RWPE2 (cell line): Measurements from ENCODE around the gene GATA1.
A peak's percentile ranks its signal among the peaks of the same experiment; 100 is the strongest.

ENCODE experiments used
- ATAC-seq: fragments of 200-7000 bp; cut with Tn5 transposase; 3 replicates; pipeline ENCODE4 v1.9.1; 2021; ENCODE audit warnings: low read depth
- DNase-seq: peaks from one replicate; pipeline ENCODE4 v3.0.0-alpha.2; 2020; ENCODE audit warnings: low spot score
- H3K27ac ChIP-seq: fragments of 450-650 bp; 2 replicates; pipeline ENCODE4 v1.5.1; 2017; ENCODE audit warnings: mild to moderate bottlenecking; ENCODE audit not compliant: poor library complexity, severe bottlenecking
- H3K27me3 ChIP-seq: fragments of 250-450 bp; sonication (Bioruptor Pico); 2 replicates; pipeline ENCODE4 v1.5.1; 2021; ENCODE audit warnings: mild to moderate bottlenecking, moderate library complexity; ENCODE audit not compliant: insufficient read depth, poor library complexity, severe bottlenecking
- H3K36me3 ChIP-seq: fragments of 250-450 bp; sonication (Bioruptor Pico); 2 replicates; pipeline ENCODE4 v1.5.1; 2020; ENCODE audit warnings: low read depth, mild to moderate bottlenecking, moderate library complexity
- H3K4me1 ChIP-seq: fragments of 250-450 bp; sonication (Bioruptor Pico); 2 replicates; pipeline ENCODE4 v1.5.1; 2021; ENCODE audit warnings: mild to moderate bottlenecking, moderate library complexity; ENCODE audit not compliant: insufficient read depth, poor library complexity, severe bottlenecking
- H3K4me3 ChIP-seq: fragments of 250-450 bp; sonication (Bioruptor Pico); 2 replicates; pipeline ENCODE4 v1.5.1; 2021; ENCODE audit warnings: mild to moderate bottlenecking, moderate library complexity; ENCODE audit not compliant: severe bottlenecking
- H3K9me3 ChIP-seq: fragments of 250-450 bp; sonication (Bioruptor Pico); 2 replicates; pipeline ENCODE4 v1.5.1; 2021; ENCODE audit warnings: mild to moderate bottlenecking, moderate library complexity; ENCODE audit not compliant: severe bottlenecking
- TF ChIP-seq, protein P1 (sequence below): fragments of 450-650 bp; IDR thresholded peaks from one replicate; pipeline ENCODE4 v1.5.1; 2017; ENCODE audit warnings: mild to moderate bottlenecking, moderate library complexity; ENCODE audit not compliant: poor library complexity, severe bottlenecking

GATA1 gene

DNA sequence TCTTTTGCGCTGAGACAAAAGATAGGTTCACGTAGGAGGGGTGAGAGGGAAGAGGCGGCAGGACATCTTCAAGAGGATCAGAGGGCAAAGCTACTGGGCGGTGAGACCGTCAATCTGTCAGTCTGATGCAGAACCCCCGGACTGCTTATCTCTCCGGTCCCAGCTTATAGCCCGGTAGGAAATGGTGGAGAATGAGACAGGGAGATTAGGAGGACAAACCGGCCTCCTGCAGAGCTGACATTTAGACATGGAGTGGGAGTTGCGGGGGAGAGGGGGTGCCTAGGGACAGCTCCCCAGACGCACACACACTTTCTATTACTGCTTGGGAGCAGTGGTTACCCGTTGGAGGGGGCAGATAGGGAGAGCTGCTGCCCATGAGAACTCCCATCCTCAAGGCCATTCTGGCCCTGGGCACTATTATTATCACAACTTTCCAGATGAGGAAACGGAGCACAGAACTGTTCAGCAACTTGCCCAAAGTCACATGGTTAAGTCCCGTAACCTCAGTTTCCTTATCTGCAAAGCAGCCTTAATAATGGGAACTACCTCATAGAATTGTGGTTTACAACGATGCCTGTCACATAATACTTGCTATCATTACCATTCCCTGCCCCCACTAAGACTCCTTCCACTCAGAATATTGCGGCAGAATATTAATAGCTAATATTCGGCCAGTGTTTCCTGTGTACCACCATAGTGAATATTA is 14.3 kb downstream of the GATA1 start:
- DNase-seq (no peak), ATAC-seq (no peak)

DNA sequence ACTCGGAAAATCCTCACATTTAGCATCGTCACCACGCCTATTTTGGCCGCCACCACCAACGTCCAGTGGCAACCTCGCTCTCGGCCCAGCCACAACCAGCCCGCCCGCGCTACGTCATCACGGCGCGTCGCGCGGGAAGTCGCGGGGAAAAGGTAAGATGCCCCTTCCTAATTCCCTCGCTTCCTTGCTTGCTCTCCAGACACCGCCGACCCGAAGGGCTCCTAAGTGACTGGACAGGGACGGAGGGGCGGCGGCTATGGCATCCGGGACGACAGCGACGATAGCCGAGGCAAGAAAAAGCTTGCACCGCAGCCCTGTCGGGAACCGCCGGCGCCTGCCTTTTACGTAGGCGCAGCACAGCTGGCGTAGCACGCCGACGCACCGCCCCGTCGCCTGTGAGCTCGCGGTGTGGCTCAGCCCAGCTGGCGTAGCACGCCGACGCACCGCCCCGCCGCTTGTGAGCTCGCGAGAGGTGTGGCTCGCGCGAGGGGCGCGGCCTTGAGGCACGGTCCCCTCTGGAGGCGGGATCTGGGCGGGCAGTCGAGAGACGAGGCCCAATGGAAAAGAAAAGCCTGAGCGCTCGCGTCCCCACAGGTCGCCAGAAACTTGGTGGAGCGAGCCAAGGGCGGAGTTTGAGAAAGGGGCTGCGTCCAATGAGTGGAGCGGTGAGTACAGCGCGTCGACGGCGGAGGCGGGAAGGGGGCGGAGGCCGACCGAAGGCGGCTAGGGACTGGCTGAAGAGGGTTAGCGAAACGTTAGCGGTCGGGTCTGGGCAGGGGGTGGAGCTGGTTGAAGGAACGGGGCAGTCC is 15.1 kb downstream of the GATA1 start, which contains the start of gene HDAC6:
TSS of gene HDAC6 (plus strand) at position 788 of the 809 bp plus-strand sequence. CDS start 626 bp downstream, outside the sequence.
- H3K4me3 ChIP-seq = peak within 1 kb of the TSS; percentile 70
- H3K36me3 ChIP-seq = peaks cover 7% of the 10 kb centered on the region
- no peaks in the 10 kb centered on the region for H3K9me3 ChIP-seq
- TF ChIP-seq, protein P1, sequence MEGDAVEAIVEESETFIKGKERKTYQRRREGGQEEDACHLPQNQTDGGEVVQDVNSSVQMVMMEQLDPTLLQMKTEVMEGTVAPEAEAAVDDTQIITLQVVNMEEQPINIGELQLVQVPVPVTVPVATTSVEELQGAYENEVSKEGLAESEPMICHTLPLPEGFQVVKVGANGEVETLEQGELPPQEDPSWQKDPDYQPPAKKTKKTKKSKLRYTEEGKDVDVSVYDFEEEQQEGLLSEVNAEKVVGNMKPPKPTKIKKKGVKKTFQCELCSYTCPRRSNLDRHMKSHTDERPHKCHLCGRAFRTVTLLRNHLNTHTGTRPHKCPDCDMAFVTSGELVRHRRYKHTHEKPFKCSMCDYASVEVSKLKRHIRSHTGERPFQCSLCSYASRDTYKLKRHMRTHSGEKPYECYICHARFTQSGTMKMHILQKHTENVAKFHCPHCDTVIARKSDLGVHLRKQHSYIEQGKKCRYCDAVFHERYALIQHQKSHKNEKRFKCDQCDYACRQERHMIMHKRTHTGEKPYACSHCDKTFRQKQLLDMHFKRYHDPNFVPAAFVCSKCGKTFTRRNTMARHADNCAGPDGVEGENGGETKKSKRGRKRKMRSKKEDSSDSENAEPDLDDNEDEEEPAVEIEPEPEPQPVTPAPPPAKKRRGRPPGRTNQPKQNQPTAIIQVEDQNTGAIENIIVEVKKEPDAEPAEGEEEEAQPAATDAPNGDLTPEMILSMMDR = no peak
- no peaks in the 10 kb centered on the region for H3K27me3 ChIP-seq
- H3K27ac ChIP-seq = peak within 1 kb of the TSS; percentile 69
- no peaks in the 10 kb centered on the region for H3K4me1 ChIP-seq
- peak; percentile 95 for DNase-seq
- peak; percentile 93 for ATAC-seq

More for the DNA sequence above, 14.3 kb downstream of the GATA1 start:
- H3K4me3 ChIP-seq = peak overlapping the region; percentile 70
- TF ChIP-seq, protein P1 = no peak
- H3K27me3 ChIP-seq = no peaks in the 10 kb centered on the region
- peaks cover 7% of the 10 kb centered on the region for H3K36me3 ChIP-seq
- H3K9me3 ChIP-seq = no peaks in the 10 kb centered on the region
- H3K4me1 ChIP-seq = no peaks in the 10 kb centered on the region
- H3K27ac ChIP-seq = peak overlapping the region; percentile 69

DNA sequence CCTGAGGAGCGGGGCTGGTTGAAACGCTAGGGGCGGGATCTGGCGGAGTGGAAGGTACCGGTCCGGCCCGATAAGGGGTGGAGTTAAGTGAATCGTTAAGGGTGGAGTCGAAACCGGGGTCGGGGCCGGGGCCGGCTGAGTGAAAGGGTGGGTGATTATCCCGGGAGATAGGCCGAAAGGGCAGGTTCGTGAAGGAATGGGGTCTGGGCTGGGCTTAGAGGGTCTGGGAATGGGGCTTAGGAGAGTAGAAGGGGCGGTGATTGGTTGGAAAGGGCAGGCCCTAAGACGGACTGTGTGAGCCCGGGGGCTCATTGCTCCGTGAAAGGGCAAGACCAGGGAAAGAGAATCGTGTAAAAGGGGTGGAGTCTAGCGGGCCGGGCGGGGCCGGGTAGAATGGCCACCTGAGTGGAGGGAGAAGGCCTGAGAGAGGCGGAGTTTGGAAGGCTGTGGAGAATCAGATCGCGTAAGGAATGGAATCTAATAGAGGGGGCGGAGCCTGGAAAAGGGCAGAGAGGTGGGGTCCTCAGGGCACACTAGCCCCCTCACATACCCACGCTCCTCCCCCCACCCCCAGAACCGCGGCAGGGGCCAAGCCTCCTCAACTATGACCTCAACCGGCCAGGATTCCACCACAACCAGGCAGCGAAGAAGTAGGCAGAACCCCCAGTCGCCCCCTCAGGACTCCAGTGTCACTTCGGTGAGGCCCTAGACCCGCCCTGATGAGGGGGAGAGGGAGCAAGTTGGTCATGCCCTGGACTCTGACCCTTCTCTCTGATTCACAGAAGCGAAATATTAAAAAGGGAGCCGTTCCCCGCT is 15.9 kb downstream of the GATA1 start:
- TF ChIP-seq, protein P1 = no peak
- DNase-seq = peak; percentile 79
- peak overlapping the region; percentile 69 for H3K27ac ChIP-seq

DNA sequence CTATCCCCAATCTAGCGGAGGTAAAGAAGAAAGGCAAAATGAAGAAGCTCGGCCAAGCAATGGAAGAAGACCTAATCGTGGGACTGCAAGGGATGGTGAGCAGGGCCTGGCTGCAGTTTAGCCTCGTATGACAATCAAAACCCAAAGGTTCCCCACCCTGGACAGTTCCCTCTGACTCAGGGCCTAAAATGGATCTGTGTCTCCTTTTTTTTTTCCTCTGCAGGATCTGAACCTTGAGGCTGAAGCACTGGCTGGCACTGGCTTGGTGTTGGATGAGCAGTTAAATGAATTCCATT is 16.5 kb downstream of the GATA1 start:
- no peaks in the 10 kb centered on the region for H3K4me1 ChIP-seq
- DNase-seq (no peak), ATAC-seq (no peak)
- no peaks in the 10 kb centered on the region for H3K27me3 ChIP-seq
- peak overlapping the region; percentile 47 for H3K4me3 ChIP-seq
- H3K36me3 ChIP-seq = peaks cover 7% of the 10 kb centered on the region
- H3K9me3 ChIP-seq = no peaks in the 10 kb centered on the region
- H3K27ac ChIP-seq = peak overlapping the region; percentile 69
- TF ChIP-seq, protein P1 = no peak

More for the DNA sequence above, 15.9 kb downstream of the GATA1 start:
- H3K4me3 ChIP-seq = peak overlapping the region; percentile 47
- peak; percentile 68 for ATAC-seq
- H3K27me3 ChIP-seq = no peaks in the 10 kb centered on the region
- no peaks in the 10 kb centered on the region for H3K9me3 ChIP-seq
- peaks cover 7% of the 10 kb centered on the region for H3K36me3 ChIP-seq
- no peaks in the 10 kb centered on the region for H3K4me1 ChIP-seq
